Central memory CD8-positive, alpha-beta T cell (primary cell): ENCODE results near the gene MAP3K13.
"Not testable (repeated sequence)": the region's sequence is repeated elsewhere in the genome, so short reads cannot be mapped to it uniquely, and the experiment has no call there.

Experiments used
- ATAC-seq: fragments of 150-1000 bp; cut with Tn5 transposase; replicated peaks from 2 replicates; pipeline ENCODE4 v1.10.0; 2022; ENCODE audit warnings: mild to moderate bottlenecking, moderate FRiP score, moderate number of reproducible peaks; ENCODE audit not compliant: poor library complexity, severe bottlenecking; ENCODE audit errors: extremely low read depth
- DNase-seq, 2 donors: peaks; one replicate each; pipeline ENCODE4 v3.0.0; 2021; ENCODE audit warnings: low spot score in 2 of 2
- H3K27ac Mint-ChIP-seq: one replicate; pipeline ENCODE4 v1.8.0; 2022; ENCODE audit warnings: low read depth, mild to moderate bottlenecking, moderate library complexity, mixed read lengths
- H3K27me3 Mint-ChIP-seq: one replicate; pipeline ENCODE4 v1.8.0; 2022; ENCODE audit warnings: mixed read lengths
- H3K36me3 Mint-ChIP-seq: one replicate; pipeline ENCODE4 v1.8.0; 2022; ENCODE audit warnings: mild to moderate bottlenecking, moderate library complexity, mixed read lengths; ENCODE audit not compliant: insufficient read depth
- H3K4me1 Mint-ChIP-seq: one replicate; pipeline ENCODE4 v1.8.0; 2022; ENCODE audit warnings: mixed read lengths
- H3K4me3 Mint-ChIP-seq: one replicate; pipeline ENCODE4 v1.8.0; 2022; ENCODE audit warnings: mild to moderate bottlenecking, moderate library complexity, mixed read lengths
- H3K9me3 Mint-ChIP-seq: one replicate; pipeline ENCODE4 v1.8.0; 2022; ENCODE audit warnings: mixed read lengths

MAP3K13 gene

GRCh38 chr3:185386515-185386914 is 23.6 kb downstream of the MAP3K13 start:
- H3K4me3 Mint-ChIP-seq, H3K4me1 Mint-ChIP-seq, H3K36me3 Mint-ChIP-seq, DNase-seq, H3K27ac Mint-ChIP-seq, ATAC-seq, H3K9me3 Mint-ChIP-seq: not testable (repeated sequence)
- peaks cover 30% of the 10 kb centered on the region for H3K27me3 Mint-ChIP-seq

GRCh38 chr3:185387646-185388045 is 24.7 kb downstream of the MAP3K13 start:
- no peak overlapping the region for H3K27ac Mint-ChIP-seq
- H3K4me3 Mint-ChIP-seq, result no peak overlapping the region
- DNase-seq, result no peak
- H3K36me3 Mint-ChIP-seq, result no peaks in the 10 kb centered on the region
- H3K4me1 Mint-ChIP-seq, result no peaks in the 10 kb centered on the region
- no peak for ATAC-seq
- H3K9me3 Mint-ChIP-seq, result no peaks in the 10 kb centered on the region
- H3K27me3 Mint-ChIP-seq, result peaks cover 30% of the 10 kb centered on the region

- no peak for ATAC-seq
- no peaks in the 10 kb centered on the region for H3K9me3 Mint-ChIP-seq
These were observed 30.1 kb downstream of the MAP3K13 start for GRCh38 chr3:185393055-185393454.

GRCh38 chr3:185397676-185398075 is 34.7 kb downstream of the MAP3K13 start:
- Mint-ChIP-seq H3K4me3 (no peak overlapping the region), H3K27ac (no peak overlapping the region), H3K27me3 (no peaks in the 10 kb centered on the region), H3K4me1 (no peaks in the 10 kb centered on the region), H3K36me3 (no peaks in the 10 kb centered on the region), H3K9me3 (no peaks in the 10 kb centered on the region)
- ATAC-seq, result no peak
- no peak for DNase-seq

More at GRCh38 chr3:185393055-185393454, 30.1 kb downstream of the MAP3K13 start:
- no peak overlapping the region for H3K4me3 Mint-ChIP-seq
- no peak for DNase-seq
- no peaks in the 10 kb centered on the region for H3K36me3 Mint-ChIP-seq
- H3K4me1 Mint-ChIP-seq, result no peaks in the 10 kb centered on the region
- H3K27ac Mint-ChIP-seq, result no peak overlapping the region
- H3K27me3 Mint-ChIP-seq, result peaks cover 3% of the 10 kb centered on the region

GRCh38 chr3:185399737-185400667 is 37.1 kb downstream of the MAP3K13 start:
- ATAC-seq (no peak), DNase-seq (no peak)
- no peaks in the 10 kb centered on the region for H3K9me3 Mint-ChIP-seq
- H3K36me3 Mint-ChIP-seq, result no peaks in the 10 kb centered on the region
- no peaks in the 10 kb centered on the region for H3K27me3 Mint-ChIP-seq
- H3K27ac Mint-ChIP-seq, result no peak overlapping the region
- H3K4me3 Mint-ChIP-seq, result no peak overlapping the region
- no peaks in the 10 kb centered on the region for H3K4me1 Mint-ChIP-seq

- no peaks in the 10 kb centered on the region for H3K9me3 Mint-ChIP-seq
- H3K27ac Mint-ChIP-seq, result no peak overlapping the region
- DNase-seq (no peak), ATAC-seq (no peak)
- H3K27me3 Mint-ChIP-seq, result no peaks in the 10 kb centered on the region
- no peaks in the 10 kb centered on the region for H3K36me3 Mint-ChIP-seq
- H3K4me3 Mint-ChIP-seq, result no peak overlapping the region
- H3K4me1 Mint-ChIP-seq, result no peaks in the 10 kb centered on the region
These were observed 37.9 kb downstream of the MAP3K13 start for GRCh38 chr3:185400866-185401265.

- no peak for ATAC-seq
- Mint-ChIP-seq H3K36me3 (no peaks in the 10 kb centered on the region), H3K4me1 (no peaks in the 10 kb centered on the region), H3K4me3 (no peak overlapping the region), H3K27ac (no peak overlapping the region), H3K9me3 (no peaks in the 10 kb centered on the region), H3K27me3 (no peaks in the 10 kb centered on the region)
- DNase-seq, result no peak
These were observed 38.5 kb downstream of the MAP3K13 start for GRCh38 chr3:185401319-185401955.

GRCh38 chr3:185402561-185402960 is 39.6 kb downstream of the MAP3K13 start:
- Mint-ChIP-seq H3K4me3 (no peak overlapping the region), H3K4me1 (no peaks in the 10 kb centered on the region), H3K27me3 (no peaks in the 10 kb centered on the region), H3K27ac (no peak overlapping the region), H3K36me3 (no peaks in the 10 kb centered on the region), H3K9me3 (no peaks in the 10 kb centered on the region)
- DNase-seq, result no peak
- no peak for ATAC-seq

- H3K4me1 Mint-ChIP-seq, result no peaks in the 10 kb centered on the region
- H3K27me3 Mint-ChIP-seq, result no peaks in the 10 kb centered on the region
- H3K36me3 Mint-ChIP-seq, result no peaks in the 10 kb centered on the region
- no peak for ATAC-seq
- no peak overlapping the region for H3K4me3 Mint-ChIP-seq
- no peaks in the 10 kb centered on the region for H3K9me3 Mint-ChIP-seq
- no peak overlapping the region for H3K27ac Mint-ChIP-seq
- DNase-seq, result no peak
These were observed 40.1 kb downstream of the MAP3K13 start for GRCh38 chr3:185403002-185403401.

- H3K36me3 Mint-ChIP-seq, result no peaks in the 10 kb centered on the region
- no peaks in the 10 kb centered on the region for H3K27me3 Mint-ChIP-seq
- ATAC-seq (no peak), DNase-seq (no peak)
- H3K4me1 Mint-ChIP-seq, result no peaks in the 10 kb centered on the region
- H3K4me3 Mint-ChIP-seq, result no peak overlapping the region
- no peak overlapping the region for H3K27ac Mint-ChIP-seq
- no peaks in the 10 kb centered on the region for H3K9me3 Mint-ChIP-seq
These were observed 42.3 kb downstream of the MAP3K13 start for GRCh38 chr3:185405243-185405642.

- Mint-ChIP-seq H3K4me3 (no peak overlapping the region), H3K27me3 (no peaks in the 10 kb centered on the region), H3K4me1 (no peaks in the 10 kb centered on the region), H3K27ac (no peak overlapping the region), H3K9me3 (no peaks in the 10 kb centered on the region), H3K36me3 (no peaks in the 10 kb centered on the region)
- DNase-seq (no peak), ATAC-seq (no peak)
These were observed 42.7 kb downstream of the MAP3K13 start for GRCh38 chr3:185405664-185406063.

- no peak overlapping the region for H3K4me3 Mint-ChIP-seq
- H3K36me3 Mint-ChIP-seq, result no peaks in the 10 kb centered on the region
- no peak for DNase-seq
- no peaks in the 10 kb centered on the region for H3K9me3 Mint-ChIP-seq
- H3K4me1 Mint-ChIP-seq, result no peaks in the 10 kb centered on the region
- ATAC-seq, result no peak
- no peaks in the 10 kb centered on the region for H3K27me3 Mint-ChIP-seq
- H3K27ac Mint-ChIP-seq, result no peak overlapping the region
These were observed 43.2 kb downstream of the MAP3K13 start for GRCh38 chr3:185406121-185406620.

- DNase-seq, result no peak
- ATAC-seq, result no peak
- H3K4me1 Mint-ChIP-seq, result no peaks in the 10 kb centered on the region
- H3K27ac Mint-ChIP-seq, result no peak overlapping the region
- H3K9me3 Mint-ChIP-seq, result no peaks in the 10 kb centered on the region
- H3K4me3 Mint-ChIP-seq, result no peak overlapping the region
- peaks cover 9% of the 10 kb centered on the region for H3K27me3 Mint-ChIP-seq
- no peaks in the 10 kb centered on the region for H3K36me3 Mint-ChIP-seq
These were observed 47.0 kb downstream of the MAP3K13 start for GRCh38 chr3:185409957-185410356.
